TTC549 (cell line): ENCODE results near the gene USH2A.

Experiments
- FAIRE-seq: peaks from 2 replicates; lab custom pipeline; 2012; peaks lifted over from hg19 to GRCh38; lab: Jason Lieb, UNC

The USH2A gene

GRCh38 chr1:215590779-215591491 lies 832.3 kb downstream of the USH2A start:
- FAIRE-seq: no peak

GRCh38 chr1:215589650-215590435 lies 833.4 kb downstream of the USH2A start:
- FAIRE-seq: no peak

GRCh38 chr1:215584389-215584788 lies 838.9 kb downstream of the USH2A start:
- no peak for FAIRE-seq

- no peak for FAIRE-seq
Measured at GRCh38 chr1:215583185-215583749, 840.0 kb downstream of the USH2A start.

- peak; percentile 9 for FAIRE-seq
Measured at GRCh38 chr1:215581896-215582295, 841.4 kb downstream of the USH2A start.
